SIG-M5 treated with dmso at 0.1 percent for 504 hours (cell line): Measurements from ENCODE around the gene PTGIR.
A peak's percentile ranks its signal among the peaks of the same experiment; 100 is the strongest.
"Not testable (repeated sequence)": the region's sequence is repeated elsewhere in the genome, so short reads cannot be mapped to it uniquely, and the experiment has no call there.

Source experiments
- DNase-seq: peaks from one replicate; lab custom pipeline; 2025; ENCODE audit not compliant: unreplicated experiment; lab: John Stamatoyannopoulos, UW

Gene PTGIR

DNA sequence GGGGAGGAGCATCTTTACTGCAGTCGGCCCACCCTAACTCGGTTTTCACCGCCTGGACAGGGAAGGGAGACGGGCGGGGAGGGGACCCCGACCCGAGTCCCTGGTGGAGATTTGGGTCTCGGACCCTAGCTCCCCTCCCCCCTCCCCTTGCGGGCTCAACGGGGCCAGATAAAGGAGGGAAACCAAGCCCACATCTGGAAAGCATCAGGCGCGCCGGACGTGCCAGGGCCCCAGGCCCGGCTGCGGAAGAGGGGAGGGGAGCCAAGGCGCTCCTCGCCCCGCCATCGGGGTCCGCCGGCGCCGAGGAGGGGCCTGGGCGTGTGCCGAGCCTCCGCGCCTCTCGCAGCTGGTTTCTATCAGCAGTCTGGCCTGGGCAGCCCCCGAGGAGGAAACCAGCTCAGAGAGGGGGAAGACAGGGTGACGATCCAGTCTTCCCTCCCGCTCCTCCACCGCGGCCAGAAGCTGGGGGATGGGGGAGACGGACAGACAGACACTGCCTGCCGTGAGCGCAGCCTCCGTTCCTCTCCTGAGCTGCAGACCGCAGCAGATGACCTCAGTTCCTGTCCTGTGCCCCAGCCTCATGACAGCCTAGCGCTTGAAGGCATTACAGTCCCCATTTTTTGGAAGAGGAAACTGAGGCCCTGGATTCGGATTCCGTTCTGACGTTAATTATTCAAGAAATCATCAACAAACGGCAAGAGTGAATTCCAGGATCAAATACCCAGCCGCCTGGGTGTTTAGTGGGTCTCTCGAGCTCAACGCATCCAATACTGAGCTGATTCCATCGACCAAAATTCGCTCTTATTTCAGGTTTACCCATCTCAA, 14.7 kb upstream of the PTGIR start:
- DNase-seq = no peak

- no peak for DNase-seq
These were observed 12.3 kb upstream of the PTGIR start for GRCh38 chr19:46637224-46637623.

DNA sequence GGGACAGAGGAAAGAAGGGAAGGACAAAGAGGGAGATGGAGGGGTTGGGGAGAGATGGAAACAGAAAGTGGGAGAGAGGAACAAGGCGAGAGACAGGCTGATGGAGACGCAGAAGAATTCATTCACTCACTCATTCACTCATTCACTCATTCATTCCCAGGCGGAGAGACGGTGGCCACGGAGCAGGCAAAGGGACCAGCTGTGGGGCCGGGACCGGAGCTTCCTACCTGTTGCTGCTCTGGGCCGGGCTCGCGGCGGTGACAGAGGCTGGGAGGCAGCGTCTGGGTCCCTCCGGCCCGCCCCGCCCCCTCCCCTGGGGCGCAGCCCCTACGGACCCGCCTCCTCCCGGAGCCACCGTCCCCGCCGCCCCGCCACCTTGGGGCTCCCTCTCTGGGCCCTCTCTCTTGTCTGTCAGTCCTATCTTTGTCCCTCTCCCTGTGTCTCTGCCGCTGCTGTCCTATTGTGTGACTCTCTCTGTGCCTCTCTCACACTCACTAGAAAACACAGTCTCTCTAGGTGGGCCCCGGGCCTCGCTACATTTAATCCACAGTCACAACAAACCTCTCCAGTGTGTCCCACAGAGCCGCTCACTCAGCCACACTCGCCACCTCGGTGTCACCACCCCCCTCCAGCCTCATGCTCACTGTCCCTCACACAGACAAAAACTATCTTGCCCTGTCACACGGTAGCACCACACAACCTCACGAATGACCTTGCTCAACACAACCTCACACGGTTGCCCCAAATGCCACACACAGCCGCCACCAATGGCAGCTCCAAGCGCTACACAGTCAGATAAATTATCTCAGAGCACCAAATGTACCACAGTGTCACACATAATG, 11.3 kb upstream of the PTGIR start, which contains the start of gene GNG8:
Gene GNG8 (minus strand): TSS at position 283 of the 842 bp plus-strand sequence. CDS start 1,520 bp downstream, outside the sequence.
- DNase-seq = no peak

DNA sequence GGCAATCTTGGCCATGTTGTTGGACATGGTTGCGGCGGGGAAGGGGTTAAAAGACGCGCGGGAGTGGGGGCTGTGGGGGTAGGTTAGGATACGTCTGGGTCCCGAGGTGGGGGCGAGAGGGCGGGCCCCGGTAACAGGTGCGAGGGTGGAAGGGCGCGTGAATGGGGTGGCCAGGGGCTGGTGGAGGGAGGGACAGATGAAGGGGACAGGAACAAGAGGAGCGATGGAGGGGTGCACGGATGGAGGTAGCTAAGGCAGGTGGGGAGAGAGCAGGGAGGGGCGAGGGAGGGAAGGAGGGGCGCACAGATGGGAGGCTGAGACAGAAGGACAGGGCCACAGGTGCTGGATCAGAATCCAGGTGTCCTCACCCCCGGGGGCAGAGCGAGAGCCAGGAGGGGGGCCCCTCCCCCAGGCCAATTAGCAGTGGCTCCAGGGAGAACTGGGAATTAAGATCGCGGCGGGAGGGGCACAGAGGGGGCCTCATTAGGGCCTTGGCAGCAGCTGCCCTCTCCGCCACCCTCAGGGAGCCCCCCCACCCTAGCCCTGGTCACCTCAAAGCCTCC, 9.8 kb upstream of the PTGIR start:
- no peak for DNase-seq

- DNase-seq = peak; percentile 71
These were observed 9.3 kb upstream of the PTGIR start for GRCh38 chr19:46634045-46634655.

DNA sequence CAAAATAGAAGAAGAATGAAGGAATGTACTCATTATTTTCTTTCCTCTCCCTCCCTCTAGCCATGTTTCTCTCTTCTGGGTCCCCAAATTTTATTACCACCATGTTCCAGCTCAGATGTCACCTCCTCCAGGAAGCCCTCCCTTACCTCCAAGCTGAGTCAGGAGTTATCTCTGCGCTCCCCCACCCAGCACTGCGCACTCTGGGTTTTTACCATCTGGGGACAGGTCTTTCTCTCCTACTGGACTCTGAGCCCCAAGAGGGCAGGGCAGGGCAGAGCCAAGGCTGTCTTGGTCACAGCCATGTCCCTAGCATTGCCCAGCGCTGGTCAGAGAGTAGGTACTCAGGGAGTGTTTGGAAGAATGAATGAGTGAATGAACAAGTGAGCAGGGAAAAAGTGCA, 8.2 kb upstream of the PTGIR start:
- DNase-seq = no peak

- no peak for DNase-seq
These were observed 6.6 kb upstream of the PTGIR start for GRCh38 chr19:46631481-46631880.

DNA sequence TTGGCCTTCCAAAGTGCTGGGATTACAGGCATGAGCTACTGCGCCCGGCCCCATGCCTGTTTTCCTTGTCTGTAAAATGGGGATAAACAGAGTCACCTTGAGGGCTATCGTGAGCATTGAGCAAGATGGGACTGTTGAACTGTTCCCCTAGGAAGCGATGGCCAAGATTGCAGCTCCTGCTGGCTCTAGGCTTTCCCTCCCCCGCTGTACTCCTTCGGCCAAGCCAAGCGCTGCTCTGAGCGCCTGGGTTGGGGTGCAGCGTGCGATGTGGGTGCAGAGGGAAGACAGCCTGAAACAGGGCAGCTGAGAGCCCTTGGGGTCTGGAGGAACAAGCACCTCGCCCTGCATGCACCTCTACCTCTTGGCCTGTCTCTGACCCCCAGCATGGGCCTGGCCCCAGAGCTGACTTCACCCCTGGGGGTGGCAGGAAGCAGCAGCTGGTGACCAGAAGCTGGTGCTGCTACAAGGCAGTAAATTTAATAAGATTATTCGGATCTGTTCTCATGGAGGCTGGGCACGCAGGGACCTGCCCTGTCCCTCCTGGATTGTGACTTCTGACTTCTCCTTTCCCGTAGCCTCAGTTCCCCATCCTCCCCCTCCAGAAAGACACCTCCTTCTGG, 5.8 kb upstream of the PTGIR start:
- no peak for DNase-seq

- DNase-seq = no peak
These were observed 4.7 kb upstream of the PTGIR start for GRCh38 chr19:46629546-46630025.

DNA sequence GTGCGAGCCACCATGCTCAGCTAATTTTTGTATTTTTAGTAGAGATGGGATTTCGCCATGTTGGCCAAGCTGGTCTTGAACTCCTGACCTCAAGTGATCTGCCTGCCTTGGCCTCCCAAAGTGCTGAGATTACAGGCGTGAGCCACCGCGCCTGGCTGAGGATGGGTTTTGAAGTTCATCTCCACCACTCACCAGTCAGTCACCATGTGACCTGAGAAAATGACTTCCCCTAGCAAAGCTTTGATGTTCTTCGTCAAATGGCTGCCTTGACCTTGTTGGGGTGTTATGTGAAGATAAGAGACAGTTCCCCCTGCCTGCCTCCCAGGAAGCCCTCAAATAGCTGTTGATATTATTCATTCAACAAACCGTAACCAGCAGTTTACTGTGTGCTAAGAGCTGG, 4.1 kb upstream of the PTGIR start:
- not testable (repeated sequence) for DNase-seq

DNA sequence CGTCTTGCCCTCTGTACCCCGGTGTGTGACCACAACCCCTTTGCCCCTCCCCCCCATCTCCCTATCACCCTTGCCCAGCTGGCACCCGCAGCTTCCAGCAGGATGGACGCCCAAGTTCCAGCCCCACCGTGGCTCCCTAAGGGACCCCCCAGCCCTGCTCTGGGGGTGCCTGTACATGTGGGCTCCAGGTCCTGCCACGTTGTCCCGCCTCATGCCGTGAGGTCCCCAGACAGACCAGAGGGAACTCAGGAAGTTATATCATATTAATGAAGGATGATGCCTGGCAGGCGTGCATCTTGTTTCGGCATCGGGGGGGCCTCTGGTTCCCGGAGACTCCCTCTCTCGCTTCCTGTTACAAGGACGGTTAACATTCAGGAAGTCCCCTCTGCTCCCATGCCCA, 1.6 kb upstream of the PTGIR start:
- DNase-seq = no peak

- no peak for DNase-seq
These were observed 842 bp upstream of the PTGIR start for GRCh38 chr19:46625731-46626130.

GRCh38 chr19:46623915-46624502, 880 bp downstream of the PTGIR start:
- no peak for DNase-seq

GRCh38 chr19:46622118-46622446, 2.8 kb downstream of the PTGIR start:
- DNase-seq = no peak

DNA sequence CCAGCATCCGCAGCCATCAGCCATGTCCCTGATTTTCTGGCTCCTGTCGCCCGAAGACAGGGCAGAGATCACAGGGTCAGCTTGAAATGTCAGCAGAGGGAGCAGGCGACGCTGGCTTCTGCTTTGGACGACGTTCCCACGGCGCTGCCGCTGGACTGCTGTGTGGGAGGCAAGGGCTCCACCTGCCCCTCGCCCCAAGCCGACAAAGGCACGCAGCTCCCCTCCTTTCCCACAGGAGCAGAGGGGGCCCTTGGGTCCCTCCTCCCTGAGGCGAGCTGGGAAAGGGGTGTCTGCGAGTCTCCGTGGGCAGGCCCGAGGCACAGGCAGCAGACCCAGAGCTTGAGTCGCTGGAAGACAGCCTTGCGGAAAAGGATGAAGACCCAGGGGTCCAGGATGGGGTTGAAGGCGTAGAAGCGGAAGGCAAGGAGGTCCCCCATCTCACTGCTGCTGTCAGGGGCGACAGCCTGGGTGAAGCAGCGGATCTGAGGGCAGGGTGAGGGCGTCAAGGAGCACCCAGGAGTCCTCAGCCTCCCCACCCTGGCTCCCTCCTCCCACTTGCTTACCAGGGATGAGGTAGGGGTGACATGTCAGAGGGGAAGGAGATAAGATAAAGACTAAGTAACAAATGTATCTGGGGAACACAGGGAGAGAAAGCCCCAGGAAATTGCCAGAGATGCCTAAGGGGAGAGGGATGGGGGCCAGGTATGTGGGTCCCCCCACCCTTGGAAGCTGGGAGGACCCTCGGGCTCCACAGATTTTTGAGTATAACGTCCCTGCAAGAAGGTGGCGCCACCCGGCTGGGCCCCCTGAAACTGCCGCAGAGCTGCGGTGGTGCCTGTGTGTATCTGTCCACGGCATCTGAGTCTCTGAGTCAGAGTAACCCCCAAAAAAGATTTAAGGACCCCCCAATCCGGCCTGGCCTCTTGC, 3.4 kb downstream of the PTGIR start:
- no peak for DNase-seq

- no peak for DNase-seq
These were observed 4.2 kb downstream of the PTGIR start for GRCh38 chr19:46620716-46621115.

- DNase-seq = no peak
These were observed 4.6 kb downstream of the PTGIR start for GRCh38 chr19:46620267-46620666.

DNA sequence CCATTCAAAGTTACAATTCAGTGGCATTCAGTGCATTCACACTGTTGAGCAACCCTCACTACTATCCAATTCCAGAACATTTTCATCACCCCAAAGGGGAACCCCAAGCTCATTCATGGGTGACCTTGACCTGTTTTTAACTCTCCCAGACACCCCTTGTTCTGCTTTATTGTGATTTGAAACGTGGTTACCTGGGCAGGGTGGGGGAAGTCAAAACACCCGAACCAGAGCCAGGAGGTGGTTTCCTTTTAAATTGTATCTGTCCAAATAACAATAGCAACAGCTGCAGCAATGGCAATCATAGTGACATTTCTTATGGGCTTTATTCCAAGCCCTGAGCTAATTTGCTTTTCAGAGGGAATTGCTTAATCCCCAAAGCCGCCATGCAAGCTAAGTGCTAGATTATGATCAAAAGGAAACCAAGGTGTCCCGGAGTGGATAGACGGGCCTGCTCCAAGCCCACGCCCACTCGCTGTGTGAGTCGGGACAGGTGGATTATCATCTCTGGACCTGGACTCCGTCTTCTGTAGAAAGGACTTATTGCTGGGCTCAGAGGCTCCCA, 6.1 kb downstream of the PTGIR start:
- no peak for DNase-seq

DNA sequence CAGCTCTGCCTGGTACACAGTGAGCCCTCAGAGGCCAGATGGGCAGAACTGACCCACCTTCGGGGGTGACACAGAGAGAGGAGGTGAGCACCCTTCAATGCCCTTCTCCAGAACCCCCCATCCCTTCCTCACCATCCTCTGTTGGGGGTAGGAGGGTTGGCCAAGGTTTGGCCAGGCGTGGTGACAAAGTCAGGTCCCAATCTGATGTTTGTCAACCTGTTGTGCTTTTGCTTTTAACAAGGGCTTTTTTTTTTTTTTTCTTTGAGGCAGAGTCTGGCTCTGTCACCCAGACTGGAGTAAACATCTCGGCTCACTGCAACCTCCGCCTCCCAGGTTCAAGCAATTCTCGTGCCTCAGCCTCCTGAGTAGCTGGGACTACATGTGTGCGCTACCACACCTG, 7.3 kb downstream of the PTGIR start:
- DNase-seq = no peak
